RWPE2 (cell line): ENCODE results near the gene DRC1.

Experiments
- ATAC-seq: fragments of 200-7000 bp; cut with Tn5 transposase; 3 replicates; pipeline ENCODE4 v1.9.1; 2021; ENCODE audit warnings: low read depth
- DNase-seq: peaks from one replicate; pipeline ENCODE4 v3.0.0-alpha.2; 2020; ENCODE audit warnings: low spot score
- H3K27ac ChIP-seq: fragments of 450-650 bp; 2 replicates; pipeline ENCODE4 v1.5.1; 2017; ENCODE audit warnings: mild to moderate bottlenecking; ENCODE audit not compliant: poor library complexity, severe bottlenecking
- H3K27me3 ChIP-seq: fragments of 250-450 bp; sonication (Bioruptor Pico); 2 replicates; pipeline ENCODE4 v1.5.1; 2021; ENCODE audit warnings: mild to moderate bottlenecking, moderate library complexity; ENCODE audit not compliant: insufficient read depth, poor library complexity, severe bottlenecking
- H3K36me3 ChIP-seq: fragments of 250-450 bp; sonication (Bioruptor Pico); 2 replicates; pipeline ENCODE4 v1.5.1; 2020; ENCODE audit warnings: low read depth, mild to moderate bottlenecking, moderate library complexity
- H3K4me1 ChIP-seq: fragments of 250-450 bp; sonication (Bioruptor Pico); 2 replicates; pipeline ENCODE4 v1.5.1; 2021; ENCODE audit warnings: mild to moderate bottlenecking, moderate library complexity; ENCODE audit not compliant: insufficient read depth, poor library complexity, severe bottlenecking
- H3K4me3 ChIP-seq: fragments of 250-450 bp; sonication (Bioruptor Pico); 2 replicates; pipeline ENCODE4 v1.5.1; 2021; ENCODE audit warnings: mild to moderate bottlenecking, moderate library complexity; ENCODE audit not compliant: severe bottlenecking
- H3K9me3 ChIP-seq: fragments of 250-450 bp; sonication (Bioruptor Pico); 2 replicates; pipeline ENCODE4 v1.5.1; 2021; ENCODE audit warnings: mild to moderate bottlenecking, moderate library complexity; ENCODE audit not compliant: severe bottlenecking
- TF ChIP-seq, protein P1 (sequence below): fragments of 450-650 bp; IDR thresholded peaks from one replicate; pipeline ENCODE4 v1.5.1; 2017; ENCODE audit warnings: mild to moderate bottlenecking, moderate library complexity; ENCODE audit not compliant: poor library complexity, severe bottlenecking

DRC1 gene

DNA sequence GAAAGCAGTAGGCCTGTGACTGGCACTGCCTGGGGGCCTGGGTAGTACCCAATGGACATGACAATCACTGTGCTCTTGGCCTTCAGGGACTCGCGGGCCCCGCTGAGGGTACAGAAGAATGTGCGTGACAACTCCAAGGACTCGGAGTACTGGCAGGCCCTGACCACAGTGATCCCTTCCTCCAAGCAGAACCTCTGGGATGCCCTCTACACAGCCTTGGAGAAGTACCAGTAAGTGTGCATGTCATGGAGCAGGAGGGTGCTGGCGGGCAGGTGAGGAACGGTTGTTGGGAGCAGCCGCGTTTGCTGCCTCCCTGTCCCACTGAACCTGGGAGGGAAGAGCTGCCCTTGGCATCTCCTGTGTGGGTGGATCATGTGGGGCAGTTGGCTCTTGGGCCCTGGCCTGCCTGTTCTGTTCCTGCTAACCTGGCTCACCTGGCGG lies 52.9 kb downstream of the DRC1 start:
- DNase-seq, result no peak
- Histone ChIP-seq H3K4me3 (no peak overlapping the region), H3K27ac (no peak overlapping the region), H3K27me3 (no peaks in the 10 kb centered on the region), H3K36me3 (no peaks in the 10 kb centered on the region), H3K9me3 (no peaks in the 10 kb centered on the region), H3K4me1 (no peaks in the 10 kb centered on the region)
- ATAC-seq, result no peak; the same call in 2 of the 3 replicates
- TF ChIP-seq, protein P1, sequence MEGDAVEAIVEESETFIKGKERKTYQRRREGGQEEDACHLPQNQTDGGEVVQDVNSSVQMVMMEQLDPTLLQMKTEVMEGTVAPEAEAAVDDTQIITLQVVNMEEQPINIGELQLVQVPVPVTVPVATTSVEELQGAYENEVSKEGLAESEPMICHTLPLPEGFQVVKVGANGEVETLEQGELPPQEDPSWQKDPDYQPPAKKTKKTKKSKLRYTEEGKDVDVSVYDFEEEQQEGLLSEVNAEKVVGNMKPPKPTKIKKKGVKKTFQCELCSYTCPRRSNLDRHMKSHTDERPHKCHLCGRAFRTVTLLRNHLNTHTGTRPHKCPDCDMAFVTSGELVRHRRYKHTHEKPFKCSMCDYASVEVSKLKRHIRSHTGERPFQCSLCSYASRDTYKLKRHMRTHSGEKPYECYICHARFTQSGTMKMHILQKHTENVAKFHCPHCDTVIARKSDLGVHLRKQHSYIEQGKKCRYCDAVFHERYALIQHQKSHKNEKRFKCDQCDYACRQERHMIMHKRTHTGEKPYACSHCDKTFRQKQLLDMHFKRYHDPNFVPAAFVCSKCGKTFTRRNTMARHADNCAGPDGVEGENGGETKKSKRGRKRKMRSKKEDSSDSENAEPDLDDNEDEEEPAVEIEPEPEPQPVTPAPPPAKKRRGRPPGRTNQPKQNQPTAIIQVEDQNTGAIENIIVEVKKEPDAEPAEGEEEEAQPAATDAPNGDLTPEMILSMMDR, result no peak

DNA sequence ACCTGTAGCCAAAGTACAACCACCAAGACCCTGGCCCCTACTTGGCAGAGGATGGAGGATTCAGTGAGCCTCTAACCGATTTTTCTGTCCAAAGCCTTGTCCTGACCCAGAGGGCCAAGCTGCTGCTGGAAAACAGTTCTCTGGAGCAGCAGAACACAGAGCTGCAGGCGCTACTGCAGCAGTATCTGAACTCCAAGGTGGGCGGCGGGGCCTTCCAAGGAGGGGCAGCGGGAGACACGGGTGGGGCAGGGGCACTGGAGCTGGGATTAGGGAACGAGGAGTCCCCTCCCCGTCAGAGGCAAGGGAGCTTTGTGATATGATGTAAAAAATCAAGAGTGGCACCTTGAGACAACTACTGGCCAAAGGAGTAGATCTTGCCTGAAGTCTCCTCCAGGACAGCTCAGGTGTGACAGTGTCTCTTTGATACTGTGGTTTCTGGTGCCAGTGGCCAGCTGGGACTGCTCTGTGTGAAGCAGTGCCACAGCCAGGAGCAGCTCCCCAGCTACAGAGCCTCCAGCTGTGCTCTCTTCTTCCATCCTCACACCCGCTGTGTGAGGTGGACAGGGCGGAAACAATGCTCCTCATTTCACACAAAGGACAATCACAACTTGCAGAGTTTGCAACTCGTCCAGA lies 53.4 kb downstream of the DRC1 start:
- H3K27me3 ChIP-seq, result no peaks in the 10 kb centered on the region
- H3K4me1 ChIP-seq, result no peaks in the 10 kb centered on the region
- H3K27ac ChIP-seq, result no peak overlapping the region
- no peaks in the 10 kb centered on the region for H3K36me3 ChIP-seq
- DNase-seq (no peak), ATAC-seq (no peak)
- H3K9me3 ChIP-seq, result no peaks in the 10 kb centered on the region
- H3K4me3 ChIP-seq, result no peak overlapping the region
- TF ChIP-seq, protein P1, result no peak

DNA sequence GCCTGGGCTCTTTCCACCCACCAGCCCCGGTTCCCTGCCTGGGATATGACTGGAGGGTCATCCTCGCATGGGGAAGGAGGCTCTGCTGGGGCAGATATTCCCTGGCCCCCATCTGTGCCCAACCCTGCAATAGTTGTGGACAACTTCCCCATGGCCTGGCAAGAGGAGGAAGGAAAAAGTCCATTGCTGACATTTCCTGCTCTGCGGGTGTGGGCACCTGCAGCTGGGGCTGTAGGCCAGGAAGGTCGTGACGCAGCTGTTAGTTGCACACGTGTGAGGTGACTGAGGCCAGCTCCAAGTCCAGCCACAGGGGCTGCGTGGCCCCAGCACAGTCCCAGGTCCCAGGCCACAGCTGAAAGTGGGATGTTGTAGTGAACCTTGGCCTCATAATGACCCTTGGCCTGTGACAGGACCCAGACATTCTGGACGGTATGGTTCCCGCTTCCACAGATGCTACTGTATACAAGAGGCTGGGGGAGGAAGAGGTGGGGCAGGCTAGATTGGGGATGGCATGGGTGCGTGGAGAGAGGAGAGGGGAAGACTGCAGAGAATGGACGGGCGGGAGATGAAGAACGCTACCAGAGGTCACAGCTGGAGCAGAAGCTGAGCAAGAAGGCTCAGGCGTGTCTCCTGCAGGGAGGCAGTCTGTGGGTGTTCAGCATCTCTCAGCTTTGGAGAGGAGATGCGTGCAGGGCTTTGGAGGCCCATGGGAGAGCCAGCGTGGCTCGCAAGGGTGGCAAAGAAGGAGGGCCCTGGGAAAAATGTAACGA lies 54.1 kb downstream of the DRC1 start:
- H3K27ac ChIP-seq, result no peak overlapping the region
- DNase-seq, result no peak
- TF ChIP-seq, protein P1, result no peak

DNA sequence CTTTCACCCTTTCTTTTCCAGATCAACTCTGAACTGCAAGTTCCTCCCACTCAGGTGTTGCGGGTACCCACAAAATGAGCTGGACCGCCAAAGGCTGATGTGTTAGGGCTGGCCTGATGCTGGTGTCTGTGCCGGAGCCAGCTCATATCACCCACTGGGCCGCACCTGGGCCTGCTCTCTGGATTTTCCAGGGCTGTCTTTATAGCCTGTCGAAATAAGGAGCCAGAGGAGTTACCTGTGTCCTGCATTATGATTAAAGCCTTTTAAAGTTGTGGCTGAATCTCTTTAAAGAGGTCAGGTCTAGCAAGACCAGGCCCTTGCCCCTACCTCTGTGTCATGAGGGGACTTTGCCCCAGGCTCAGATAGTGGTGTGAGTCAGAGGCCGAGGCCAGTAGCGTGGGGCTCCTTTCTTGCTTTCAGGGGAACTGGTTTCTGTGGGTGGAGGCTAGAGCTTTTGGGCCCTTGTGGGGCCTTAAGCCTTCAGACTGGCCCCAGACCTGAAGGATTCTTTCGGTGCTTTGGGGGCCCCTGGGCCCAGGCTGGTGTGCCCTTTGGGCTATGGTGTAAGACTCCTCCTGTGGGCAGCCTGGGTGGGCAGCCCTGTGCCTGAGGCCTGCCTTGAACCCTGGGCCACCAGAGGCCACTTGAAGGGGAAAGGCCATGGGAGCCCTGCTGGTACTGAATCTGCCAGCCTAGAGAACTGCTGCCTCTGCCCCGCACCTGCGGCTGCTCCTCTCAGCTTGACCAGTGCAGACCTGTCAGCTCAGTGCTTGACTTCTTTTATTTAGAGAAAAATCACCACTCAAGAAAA lies 54.9 kb downstream of the DRC1 start:
- ATAC-seq, result peak; percentile 33; the same call in 2 of the 3 replicates
- Histone ChIP-seq H3K9me3 (no peaks in the 10 kb centered on the region), H3K4me1 (no peaks in the 10 kb centered on the region), H3K36me3 (no peaks in the 10 kb centered on the region), H3K27ac (no peak overlapping the region), H3K27me3 (no peaks in the 10 kb centered on the region), H3K4me3 (no peak overlapping the region)
- DNase-seq, result no peak
- TF ChIP-seq, protein P1, result no peak

More for the DNA sequence above, 54.1 kb downstream of the DRC1 start:
- no peaks in the 10 kb centered on the region for H3K27me3 ChIP-seq
- H3K4me3 ChIP-seq, result no peak overlapping the region
- no peak for ATAC-seq
- no peaks in the 10 kb centered on the region for H3K4me1 ChIP-seq
- H3K36me3 ChIP-seq, result no peaks in the 10 kb centered on the region
- H3K9me3 ChIP-seq, result no peaks in the 10 kb centered on the region
